Stimulated activated CD8-positive, alpha-beta memory T cell treated with anti-CD3 and anti-CD28 coated beads, Interleukin-7, amount 100 ng/mL, for 24 hours (primary cell): ENCODE data around the gene KIAA0930.

Experiments
- DNase-seq: peaks from one replicate; pipeline ENCODE4 v3.0.0-alpha.2; 2020; ENCODE audit warnings: low read depth

The KIAA0930 gene

GRCh38 chr22:45237065-45237990 lies 3.4 kb downstream of the KIAA0930 start:
- no peak for DNase-seq

- no peak for DNase-seq
Observed at GRCh38 chr22:45235851-45236342, 4.8 kb downstream of the KIAA0930 start.

- DNase-seq: no peak
Observed at GRCh38 chr22:45235101-45235777, 5.5 kb downstream of the KIAA0930 start.

- no peak for DNase-seq
Observed at GRCh38 chr22:45233827-45234226, 6.9 kb downstream of the KIAA0930 start.

- DNase-seq: no peak
Observed at GRCh38 chr22:45233386-45233785, 7.3 kb downstream of the KIAA0930 start.

GRCh38 chr22:45231293-45231692 lies 9.4 kb downstream of the KIAA0930 start:
- DNase-seq: no peak

GRCh38 chr22:45230026-45230721 lies 10.5 kb downstream of the KIAA0930 start:
- no peak for DNase-seq

GRCh38 chr22:45229181-45229580 lies 11.5 kb downstream of the KIAA0930 start:
- DNase-seq: no peak

GRCh38 chr22:45228401-45228754 lies 12.3 kb downstream of the KIAA0930 start:
- no peak for DNase-seq

GRCh38 chr22:45227645-45228400 lies 12.9 kb downstream of the KIAA0930 start:
- no peak for DNase-seq

- DNase-seq: no peak
Observed at GRCh38 chr22:45226503-45227186, 14.0 kb downstream of the KIAA0930 start.

- no peak for DNase-seq
Observed at GRCh38 chr22:45225732-45226502, 14.8 kb downstream of the KIAA0930 start.

- no peak for DNase-seq
Observed at GRCh38 chr22:45224988-45225731, 15.5 kb downstream of the KIAA0930 start.

- DNase-seq: no peak
Observed at GRCh38 chr22:45224331-45224730, 16.4 kb downstream of the KIAA0930 start.

GRCh38 chr22:45223304-45224117 lies 17.2 kb downstream of the KIAA0930 start:
- DNase-seq: no peak

- DNase-seq: no peak
Observed at GRCh38 chr22:45221201-45221600, 19.5 kb downstream of the KIAA0930 start.

- DNase-seq: no peak
Observed at GRCh38 chr22:45218976-45219375, 21.7 kb downstream of the KIAA0930 start.

GRCh38 chr22:45217806-45218205 lies 22.9 kb downstream of the KIAA0930 start:
- DNase-seq: no peak

GRCh38 chr22:45217345-45217744 lies 23.3 kb downstream of the KIAA0930 start:
- DNase-seq: no peak
